OCI-LY7 (cell line): ENCODE results near the gene FCHSD2. TPM values are rescaled to one million over a fixed set of nuclear protein-coding genes. Genes with fewer than 3 reads are reported as not detected.

Source experiments
- BruUV-seq: library from RNA; stranded (reverse); fragments of 400-500 nt; replicated peaks from 2 replicates; lab custom pipeline; 2021; lab: Mats Ljungman, UMichigan
- CTCF ChIA-PET: fragments of 300-600 bp; sonication (Branson Sonifier 250); formaldehyde crosslinking; loops from one replicate; lab custom pipeline; 2022; ENCODE audit warnings: antibody characterized with exemption; ENCODE audit not compliant: unreplicated experiment; lab: Charles Lee
- POLR2A ChIA-PET: fragments of 300-600 bp; sonication (Branson Sonifier 250); formaldehyde crosslinking; loops from one replicate; lab custom pipeline; 2022; ENCODE audit warnings: antibody characterized with exemption; lab: Charles Lee
- DNase-seq: peaks from one replicate; pipeline ENCODE4 v3.0.0-alpha.2; 2015; ENCODE audit warnings: low spot score
- H2AFZ ChIP-seq: fragments of 200-600 bp; sonication (generic), shearing (Covaris generic); 2 replicates; pipeline ENCODE4 v1.6.1; 2014; ENCODE audit warnings: mild to moderate bottlenecking, antibody characterized with exemption, low read length, moderate library complexity
- H3K27ac ChIP-seq: fragments of 200-600 bp; sonication (generic); 2 replicates; pipeline ENCODE4 v1.5.1; 2014; ENCODE audit warnings: mixed run types, low read depth, mild to moderate bottlenecking, moderate library complexity, low read length, inconsistent platforms; ENCODE audit not compliant: poor library complexity, severe bottlenecking
- H3K36me3 ChIP-seq: fragments of 200-600 bp; sonication (generic); 2 replicates; pipeline ENCODE4 v1.6.1; 2014; ENCODE audit warnings: mild to moderate bottlenecking, antibody characterized with exemption, low read length, moderate library complexity, mixed read lengths; ENCODE audit not compliant: insufficient read depth
- H3K4me1 ChIP-seq: fragments of 200-600 bp; sonication (generic); 2 replicates; pipeline ENCODE4 v1.5.1; 2014; ENCODE audit warnings: mild to moderate bottlenecking, low read length; ENCODE audit not compliant: insufficient read depth, poor library complexity, severe bottlenecking
- H3K4me2 ChIP-seq: fragments of 200-600 bp; sonication (generic); 2 replicates; pipeline ENCODE4 v1.6.1; 2014; ENCODE audit warnings: mild to moderate bottlenecking, low read length
- H3K4me3 ChIP-seq: fragments of 200-600 bp; sonication (generic); 2 replicates; pipeline ENCODE4 v1.5.1; 2014; ENCODE audit warnings: mild to moderate bottlenecking, low read depth, low read length; ENCODE audit not compliant: poor library complexity, severe bottlenecking
- H3K79me2 ChIP-seq: fragments of 200-600 bp; sonication (generic); 2 replicates; pipeline ENCODE4 v1.6.1; 2016; ENCODE audit warnings: low read depth, mild to moderate bottlenecking, low read length, moderate library complexity, mixed read lengths; ENCODE audit not compliant: insufficient read depth
- H3K9me2 ChIP-seq: fragments of 200-600 bp; sonication (generic); 2 replicates; pipeline ENCODE4 v1.6.1; 2016; ENCODE audit warnings: mild to moderate bottlenecking, low read length, mixed read lengths; ENCODE audit not compliant: insufficient read depth
- H3K9me3 ChIP-seq: fragments of 200-600 bp; sonication (generic); 2 replicates; pipeline ENCODE4 v1.6.1; 2014; ENCODE audit warnings: mild to moderate bottlenecking, mixed run types, low read length, mixed read lengths
- H4K20me1 ChIP-seq: fragments of 200-600 bp; sonication (generic); 2 replicates; pipeline ENCODE4 v1.6.1; 2014; ENCODE audit warnings: mild to moderate bottlenecking, antibody characterized with exemption, low read length, moderate library complexity, mixed read lengths; ENCODE audit not compliant: insufficient read depth
- CTCF ChIP-seq: fragments of 200-600 bp; sonication (generic); conservative IDR thresholded peaks from 2 replicates; pipeline ENCODE4 v1.5.1; 2014; ENCODE audit warnings: mild to moderate bottlenecking, antibody characterized with exemption, low read length, moderate library complexity, mixed read lengths
- EZH2phosphoT487 ChIP-seq: fragments of 200-600 bp; sonication (generic); IDR thresholded peaks from 2 replicates; pipeline ENCODE4 v1.6.1; 2018; ENCODE audit warnings: low read depth, borderline replicate concordance, mild to moderate bottlenecking, mixed run types, antibody characterized with exemption, low read length, moderate library complexity, mixed read lengths
- intact Hi-C: fragments of 100-400 bp; cut with micrococcal nuclease; formaldehyde crosslinking; loops from one replicate; pipeline ENCODE4 v1.10.0; 2022; ENCODE audit not compliant: unreplicated experiment
- total RNA-seq, 2 experiments: library from RNA; depleted of rRNA in 1 of 2; stranded (reverse); fragments of >200 nt in 1 of 2; shearing (Covaris generic) in 1 of 2; gene quantifications; 2 replicates each; pipeline ENCODE4 v1.2.3, GENCODE V29; 2014 to 2022

Gene FCHSD2
- total RNA-seq, 2 experiments from 2014 or later = 39.0 to 147 TPM

DNA sequence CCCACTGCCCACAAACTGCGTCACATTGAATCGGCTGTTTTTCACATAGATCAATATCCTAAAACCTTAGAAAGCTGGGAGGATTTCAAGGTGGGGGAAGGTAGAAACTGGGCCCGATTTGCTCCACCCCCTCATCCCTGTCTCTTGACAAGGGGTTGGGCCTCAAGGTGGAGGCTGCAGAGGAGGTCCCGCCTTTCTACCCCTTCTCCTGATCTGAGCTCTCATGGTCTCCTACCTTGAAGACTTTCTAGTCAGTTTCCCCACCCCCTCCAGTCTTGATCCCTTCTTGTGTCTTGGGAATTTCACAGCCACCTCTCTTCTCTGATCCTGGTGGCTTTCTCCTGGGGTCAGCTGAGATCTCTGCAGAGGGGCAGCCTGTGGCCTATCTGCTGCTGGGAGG lies 343.8 kb downstream of the FCHSD2 start:
- Histone ChIP-seq H3K36me3 (no peaks in the 10 kb centered on the region), H3K9me2 (no peaks in the 10 kb centered on the region), H3K4me2 (no peak overlapping the region; the same call in 1 of the 2 replicates), H3K4me1 (peaks cover 25% of the 10 kb centered on the region), H3K9me3 (no peaks in the 10 kb centered on the region), H3K27ac (no peak overlapping the region), H4K20me1 (no peaks in the 10 kb centered on the region), H2AFZ (no peak overlapping the region; the same call in 1 of the 2 replicates), H3K4me3 (no peak overlapping the region), H3K79me2 (no peaks in the 10 kb centered on the region)
- BruUV-seq = no TSS peak
- ChIA-PET POLR2A (interaction anchor here (0.7 kb wide), 1 partner anchor 58 kb away, joined by 3 read pairs; no protein-coding TSS in a partner anchor), CTCF (no interaction called here)
- intact Hi-C loops = no loop called here
- DNase-seq = no peak
- TF ChIP-seq CTCF (no peak), EZH2phosphoT487 (no peak)

- peak within 1 kb of the TSS; percentile 68 for H3K27ac ChIP-seq
- TF ChIP-seq CTCF (peak; percentile 99), EZH2phosphoT487 (no peak)
- TSS peak; percentile 73 for BruUV-seq
- H3K9me2 ChIP-seq = no peaks in the 10 kb centered on the region
- peaks cover 30% of the 10 kb centered on the region for H3K4me1 ChIP-seq
- H3K79me2 ChIP-seq = no peaks in the 10 kb centered on the region
- H4K20me1 ChIP-seq = no peaks in the 10 kb centered on the region
- H2AFZ ChIP-seq = peak within 1 kb of the TSS; percentile 93
- intact Hi-C loops = loop anchor here (1.0 to 2.0 kb wide), 3 partner anchors 19 to 68 kb away; partner anchors contain the start of gene ARAP1
- H3K36me3 ChIP-seq = no peaks in the 10 kb centered on the region
- ChIA-PET POLR2A (interaction anchor here (0.5 to 2.2 kb wide), 16 partner anchors 9 to 377 kb away, joined by 3 to 13 read pairs (median 4); partner anchors contain the start of gene FCHSD2), CTCF (interaction anchor here (0.6 to 2.1 kb wide), 13 partner anchors 22 to 571 kb away, joined by 3 to 18 read pairs (median 5); no protein-coding TSS in a partner anchor)
- DNase-seq = peak; percentile 98
- H3K4me2 ChIP-seq = peak within 1 kb of the TSS; percentile 79
- H3K9me3 ChIP-seq = no peaks in the 10 kb centered on the region
- peak within 1 kb of the TSS; percentile 70 for H3K4me3 ChIP-seq
These were observed 348.4 kb downstream of the FCHSD2 start, which contains the start of gene STARD10 for GRCh38 chr11:72793425-72794367. Gene STARD10, minus strand, starts transcription at chr11:72794047. Its CDS starts 12,866 bp downstream, at chr11:72781181.
